ENCODE results near the gene CEACAM21. TPM values are rescaled to one million over a fixed set of nuclear protein-coding genes. Genes with fewer than 3 reads are reported as not detected.

Gene CEACAM21
- total and polyA plus RNA-seq, 4 donors = 6.5 to 12.2 (median 10.3) TPM

- ATAC-seq (ENCODE audit: insufficient read depth, low FRiP score) = no peak
Observed at GRCh38 chr19:41554907-41555306, 21.1 kb upstream of the CEACAM21 start.

DNA sequence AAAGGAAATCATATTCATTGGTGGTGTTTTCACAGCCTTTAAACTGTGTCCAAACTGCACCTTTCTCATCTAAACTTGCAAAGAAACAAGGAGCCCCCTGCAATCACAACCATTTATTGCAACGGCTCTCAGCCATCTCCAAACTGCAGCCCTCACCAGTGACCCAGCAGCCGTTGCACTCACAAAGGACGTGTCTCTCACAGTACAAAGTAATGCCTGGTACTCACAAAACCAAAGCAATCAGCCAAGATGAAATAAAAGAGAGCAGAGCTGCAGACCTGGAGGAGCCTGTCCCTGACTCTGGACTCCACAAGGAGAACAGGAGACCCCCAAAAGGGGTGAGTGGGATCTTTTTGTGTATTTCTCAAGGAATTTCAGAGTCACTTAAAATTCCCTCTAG is 20.2 kb upstream of the CEACAM21 start:
- Histone ChIP-seq H3K36me3 (ENCODE audit: control insufficient read depth in 4 of 4, insufficient read depth in 4 of 4, low read length in 4 of 4) (no peaks in the 10 kb centered on the region), H3K27me3 (ENCODE audit: control insufficient read depth in 3 of 3, insufficient read depth in 3 of 3, low read length in 2 of 3) (no peaks in the 10 kb centered on the region), H3K9ac (ENCODE audit: insufficient read depth in 1 of 2, low read length in 2 of 2) (no peak overlapping the region), H3K4me3 (no peak overlapping the region), H3K9me3 (ENCODE audit: control insufficient read depth in 4 of 4, insufficient read depth in 3 of 4, low read length in 3 of 4) (no peaks in the 10 kb centered on the region), H3K27ac (ENCODE audit: low read depth in 1 of 2, low read length in 1 of 2) (no peak overlapping the region), H3K4me1 (ENCODE audit: control insufficient read depth in 5 of 5, insufficient read depth in 5 of 5, low read length in 5 of 5) (peaks cover 0 to 3% (median 0%) of the 10 kb centered on the region in 5 donors)
- ATAC-seq (ENCODE audit: insufficient read depth, low FRiP score) (no peak), DNase-seq (no peak)
- 17 to 23% methylated on average over 3 of the region's 3 CpGs for WGBS, 2 donors
- TF ChIP-seq, protein P1, sequence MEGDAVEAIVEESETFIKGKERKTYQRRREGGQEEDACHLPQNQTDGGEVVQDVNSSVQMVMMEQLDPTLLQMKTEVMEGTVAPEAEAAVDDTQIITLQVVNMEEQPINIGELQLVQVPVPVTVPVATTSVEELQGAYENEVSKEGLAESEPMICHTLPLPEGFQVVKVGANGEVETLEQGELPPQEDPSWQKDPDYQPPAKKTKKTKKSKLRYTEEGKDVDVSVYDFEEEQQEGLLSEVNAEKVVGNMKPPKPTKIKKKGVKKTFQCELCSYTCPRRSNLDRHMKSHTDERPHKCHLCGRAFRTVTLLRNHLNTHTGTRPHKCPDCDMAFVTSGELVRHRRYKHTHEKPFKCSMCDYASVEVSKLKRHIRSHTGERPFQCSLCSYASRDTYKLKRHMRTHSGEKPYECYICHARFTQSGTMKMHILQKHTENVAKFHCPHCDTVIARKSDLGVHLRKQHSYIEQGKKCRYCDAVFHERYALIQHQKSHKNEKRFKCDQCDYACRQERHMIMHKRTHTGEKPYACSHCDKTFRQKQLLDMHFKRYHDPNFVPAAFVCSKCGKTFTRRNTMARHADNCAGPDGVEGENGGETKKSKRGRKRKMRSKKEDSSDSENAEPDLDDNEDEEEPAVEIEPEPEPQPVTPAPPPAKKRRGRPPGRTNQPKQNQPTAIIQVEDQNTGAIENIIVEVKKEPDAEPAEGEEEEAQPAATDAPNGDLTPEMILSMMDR (IDR thresholded peaks at IDR 0.05; ENCODE audit: control extremely low read depth, extremely low read depth) = no peak

More at GRCh38 chr19:41554907-41555306, 21.1 kb upstream of the CEACAM21 start:
- H3K36me3 ChIP-seq (ENCODE audit: control insufficient read depth in 4 of 4, insufficient read depth in 4 of 4, low read length in 4 of 4) = no peaks in the 10 kb centered on the region
- no peaks in the 10 kb centered on the region for H3K27me3 ChIP-seq (ENCODE audit: control insufficient read depth in 3 of 3, insufficient read depth in 3 of 3, low read length in 2 of 3)
- H3K9ac ChIP-seq (ENCODE audit: insufficient read depth in 1 of 2, low read length in 2 of 2) = no peak overlapping the region
- TF ChIP-seq, protein P1 (IDR thresholded peaks at IDR 0.05; ENCODE audit: control extremely low read depth, extremely low read depth) = no peak
- no peaks in the 10 kb centered on the region for H3K9me3 ChIP-seq (ENCODE audit: control insufficient read depth in 4 of 4, insufficient read depth in 3 of 4, low read length in 3 of 4)
- no peak overlapping the region for H3K4me3 ChIP-seq
- DNase-seq = no peak
- H3K4me1 ChIP-seq (ENCODE audit: control insufficient read depth in 5 of 5, insufficient read depth in 5 of 5, low read length in 5 of 5) = peaks cover 0 to 3% (median 0%) of the 10 kb centered on the region in 5 donors
- H3K27ac ChIP-seq (ENCODE audit: low read depth in 1 of 2, low read length in 1 of 2) = no peak overlapping the region

GRCh38 chr19:41563854-41564514 is 12.0 kb upstream of the CEACAM21 start:
- Histone ChIP-seq H3K27ac (ENCODE audit: low read depth in 1 of 2, low read length in 1 of 2) (no peak overlapping the region), H3K9ac (ENCODE audit: insufficient read depth in 1 of 2, low read length in 2 of 2) (no peak overlapping the region), H3K4me3 (no peak overlapping the region), H3K27me3 (ENCODE audit: control insufficient read depth in 3 of 3, insufficient read depth in 3 of 3, low read length in 2 of 3) (peaks cover 0 to 38% (median 5%) of the 10 kb centered on the region in 3 donors), H3K4me1 (ENCODE audit: control insufficient read depth in 5 of 5, insufficient read depth in 5 of 5, low read length in 5 of 5) (peaks cover 0 to 10% (median 0%) of the 10 kb centered on the region in 5 donors), H3K9me3 (ENCODE audit: control insufficient read depth in 4 of 4, insufficient read depth in 3 of 4, low read length in 3 of 4) (no peaks in the 10 kb centered on the region), H3K36me3 (ENCODE audit: control insufficient read depth in 4 of 4, insufficient read depth in 4 of 4, low read length in 4 of 4) (no peaks in the 10 kb centered on the region)
- WGBS, 2 donors = 13 to 15% methylated on average over 19 of the region's 19 CpGs
- TF ChIP-seq, protein P1 (IDR thresholded peaks at IDR 0.05; ENCODE audit: control extremely low read depth, extremely low read depth) = no peak
- ATAC-seq (ENCODE audit: insufficient read depth, low FRiP score) (no peak), DNase-seq (peak in 1 of 3 donors; percentile 35)
